WTC11 (cell line): ENCODE measurements around the gene DPCD. TPM values are rescaled to one million over a fixed set of nuclear protein-coding genes. Genes with fewer than 3 reads are reported as not detected.

Experiments
- ATAC-seq: fragments of 200-7000 bp; cut with Tn5 transposase; 2 replicates; pipeline ENCODE4 v1.10.0; 2021; ENCODE audit warnings: mild to moderate bottlenecking, moderate library complexity
- CTCF ChIA-PET: fragments of 300-600 bp; sonication (Branson Sonifier 250); formaldehyde crosslinking; loops from one replicate; lab custom pipeline; 2021; ENCODE audit warnings: antibody characterized with exemption; lab: Charles Lee
- POLR2A ChIA-PET: fragments of 350-600 bp; sonication (Branson Sonifier 250); formaldehyde crosslinking; loops from one replicate; lab custom pipeline; 2021; ENCODE audit warnings: antibody characterized with exemption; lab: Charles Lee
- DNase-seq: peaks from one replicate; pipeline ENCODE4 v3.0.0; 2021; ENCODE audit warnings: low spot score
- H3K27ac Mint-ChIP-seq: 2 replicates; pipeline ENCODE4 v1.8.0; 2021; ENCODE audit warnings: mixed read lengths
- H3K27me3 Mint-ChIP-seq: 2 replicates; pipeline ENCODE4 v1.8.0; 2021; ENCODE audit warnings: low read depth, mild to moderate bottlenecking, moderate library complexity, mixed read lengths
- H3K36me3 Mint-ChIP-seq: 2 replicates; pipeline ENCODE4 v1.8.0; 2021; ENCODE audit warnings: mixed read lengths
- H3K4me1 Mint-ChIP-seq: 2 replicates; pipeline ENCODE4 v1.8.0; 2022; ENCODE audit warnings: mixed read lengths
- H3K4me3 Mint-ChIP-seq: 2 replicates; pipeline ENCODE4 v1.8.0; 2021; ENCODE audit warnings: mild to moderate bottlenecking, moderate library complexity, mixed read lengths
- H3K9me3 Mint-ChIP-seq: 2 replicates; pipeline ENCODE4 v1.8.0; 2021; ENCODE audit warnings: mixed read lengths
- CBFB ChIP-seq: sonication (generic); formaldehyde crosslinking; IDR thresholded peaks from 2 replicates; pipeline ENCODE4 v1.8.1; 2022; ENCODE audit warnings: mild to moderate bottlenecking, low read depth, missing genetic modification reagents
- GABPB1 ChIP-seq: sonication (generic); formaldehyde crosslinking; IDR thresholded peaks from 2 replicates; pipeline ENCODE4 v1.8.1; 2023; ENCODE audit warnings: mild to moderate bottlenecking, missing genetic modification reagents
- GRHL2 ChIP-seq: fragments of 250-450 bp; sonication (Bioruptor Pico); IDR thresholded peaks from 2 replicates; pipeline ENCODE4 v1.8.0; 2022; ENCODE audit warnings: mild to moderate bottlenecking, moderate library complexity; ENCODE audit not compliant: insufficient replicate concordance, severe bottlenecking
- GTF2I ChIP-seq: fragments of 250-450 bp; sonication (Bioruptor Pico); conservative IDR thresholded peaks from 2 replicates; pipeline ENCODE4 v1.4.0; 2021; ENCODE audit warnings: mild to moderate bottlenecking
- IRF2 ChIP-seq: sonication (generic); formaldehyde crosslinking; IDR thresholded peaks from 2 replicates; pipeline ENCODE4 v1.8.0; 2022; ENCODE audit warnings: low read depth, missing genetic modification reagents, borderline replicate concordance
- JUN ChIP-seq: sonication (generic); formaldehyde crosslinking; IDR thresholded peaks from 2 replicates; pipeline ENCODE4 v1.8.0; 2023; ENCODE audit warnings: mild to moderate bottlenecking, missing genetic modification reagents
- MXD4 ChIP-seq: fragments of 250-450 bp; sonication (Bioruptor Pico); IDR thresholded peaks from 2 replicates; pipeline ENCODE4 v1.8.0; 2021; ENCODE audit warnings: mild to moderate bottlenecking, moderate library complexity, borderline replicate concordance
- NFYB ChIP-seq: sonication (generic); formaldehyde crosslinking; conservative IDR thresholded peaks from 2 replicates; pipeline ENCODE4 v1.8.0; 2022; ENCODE audit warnings: low read depth, missing genetic modification reagents
- NR2C2 ChIP-seq: sonication (generic); formaldehyde crosslinking; IDR thresholded peaks from 2 replicates; pipeline ENCODE4 v1.8.0; 2022; ENCODE audit warnings: mild to moderate bottlenecking, missing genetic modification reagents
- RORB ChIP-seq: fragments of 250-450 bp; sonication (Bioruptor Pico); IDR thresholded peaks from 2 replicates; pipeline ENCODE4 v1.9.0; 2021; ENCODE audit warnings: mild to moderate bottlenecking
- SMAD4 ChIP-seq: sonication (generic); formaldehyde crosslinking; IDR thresholded peaks from 2 replicates; pipeline ENCODE4 v1.8.0; 2022; ENCODE audit warnings: mild to moderate bottlenecking, missing genetic modification reagents
- TCF7 ChIP-seq: sonication (generic); formaldehyde crosslinking; IDR thresholded peaks from 2 replicates; pipeline ENCODE4 v1.8.0; 2022; ENCODE audit warnings: mild to moderate bottlenecking, low read depth, missing genetic modification reagents, moderate library complexity
- ZNF317 ChIP-seq: sonication (generic); formaldehyde crosslinking; IDR thresholded peaks from 2 replicates; pipeline ENCODE4 v1.8.1; 2023; ENCODE audit warnings: low read depth, mild to moderate bottlenecking, moderate library complexity, missing genetic modification reagents, borderline replicate concordance
- total RNA-seq: library from RNA; stranded (reverse); gene quantifications from 3 replicates; pipeline ENCODE4 v1.2.3, GENCODE V29; 2021
- TF ChIP-seq, protein P1 (sequence below): sonication (generic); formaldehyde crosslinking; IDR thresholded peaks from 2 replicates; pipeline ENCODE4 v1.8.1; 2023; ENCODE audit warnings: mild to moderate bottlenecking, missing genetic modification reagents
- TF ChIP-seq, protein P2 (sequence below): sonication (generic); formaldehyde crosslinking; conservative IDR thresholded peaks from 2 replicates; pipeline ENCODE4 v1.8.1; 2023; ENCODE audit warnings: mild to moderate bottlenecking, low read depth, missing genetic modification reagents, moderate library complexity
- TF ChIP-seq, protein P3 (sequence below): sonication (generic); formaldehyde crosslinking; IDR thresholded peaks from 2 replicates; pipeline ENCODE4 v1.8.1; 2022; ENCODE audit warnings: low read depth, mild to moderate bottlenecking, moderate library complexity, missing genetic modification reagents, borderline replicate concordance
- TF ChIP-seq, protein P4 (sequence below): fragments of 250-450 bp; sonication (Bioruptor Pico); IDR thresholded peaks from 2 replicates; pipeline ENCODE4 v1.9.0; 2021; ENCODE audit warnings: mild to moderate bottlenecking
- TF ChIP-seq, protein P5 (sequence below): sonication (generic); formaldehyde crosslinking; IDR thresholded peaks from 2 replicates; pipeline ENCODE4 v1.8.0; 2023; ENCODE audit warnings: missing genetic modification reagents
- TF ChIP-seq, protein P6 (sequence below): sonication (generic); formaldehyde crosslinking; IDR thresholded peaks from 2 replicates; pipeline ENCODE4 v1.8.0; 2022; ENCODE audit warnings: mild to moderate bottlenecking, missing genetic modification reagents

Gene DPCD
- total RNA-seq, 1 experiment from 2014 or later, result 21.8 TPM

DNA sequence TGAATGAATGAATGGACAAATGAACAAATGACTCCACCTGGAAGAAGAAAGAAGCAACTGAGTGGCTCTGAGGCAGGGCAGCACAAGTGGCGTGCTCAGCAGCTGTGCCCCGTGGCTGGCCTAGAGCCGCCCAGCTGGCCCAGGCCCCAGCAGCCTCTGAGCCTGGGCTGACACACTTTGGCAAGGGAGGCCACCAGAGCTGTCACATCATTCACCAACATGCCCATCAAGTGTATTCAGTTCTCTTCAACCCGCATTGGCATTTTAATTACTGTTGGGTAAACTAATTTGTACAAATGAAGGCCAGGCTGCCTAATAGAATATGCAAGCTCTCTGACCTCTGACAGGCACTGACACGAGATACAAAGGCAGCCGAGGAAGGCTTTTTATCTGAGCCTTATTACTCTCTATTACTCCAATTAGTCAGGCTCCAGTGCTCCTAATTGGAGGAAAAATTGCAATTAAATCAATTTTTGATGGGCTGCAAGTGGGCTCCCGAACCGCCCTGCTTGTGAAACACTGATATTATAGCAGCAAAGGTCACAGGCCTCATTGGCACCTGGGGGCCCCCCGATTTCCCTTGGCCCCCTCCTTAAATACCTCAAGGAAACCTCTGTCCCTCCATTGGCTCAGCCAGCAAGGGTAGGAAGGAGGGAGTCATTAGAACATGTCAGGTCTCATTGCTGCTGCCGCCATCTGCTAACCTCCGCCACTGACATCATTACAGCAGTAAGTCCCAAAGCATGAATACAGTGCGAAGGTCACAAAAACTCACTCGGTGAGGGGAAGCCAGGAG lies 41.9 kb downstream of the DPCD start:
- no peak for DNase-seq
- H3K27ac Mint-ChIP-seq, result no peak overlapping the region
- peaks cover 6% of the 10 kb centered on the region for H3K4me1 Mint-ChIP-seq
- peaks cover 4% of the 10 kb centered on the region for H3K9me3 Mint-ChIP-seq
- no peak overlapping the region for H3K4me3 Mint-ChIP-seq
- ChIA-PET CTCF (interaction anchor here (0.6 to 2.1 kb wide), 4 partner anchors 13 to 334 kb away, joined by 3 to 7 read pairs (median 5); no protein-coding TSS in a partner anchor), POLR2A (no interaction called here)
- TF ChIP-seq IRF2 (no peak), ZNF317 (CRISPR knock-in tag) (no peak), NFYB (CRISPR knock-in tag) (no peak), TCF7 (CRISPR knock-in tag) (no peak), SMAD4 (CRISPR knock-in tag) (no peak), GABPB1 (CRISPR knock-in tag) (no peak), JUN (no peak), GRHL2 (CRISPR knock-in tag) (no peak), RORB (CRISPR knock-in tag) (no peak), GTF2I (CRISPR knock-in tag) (no peak), CBFB (CRISPR knock-in tag) (no peak), NR2C2 (CRISPR knock-in tag) (no peak), MXD4 (CRISPR knock-in tag) (no peak)
- TF ChIP-seq, protein P1, sequence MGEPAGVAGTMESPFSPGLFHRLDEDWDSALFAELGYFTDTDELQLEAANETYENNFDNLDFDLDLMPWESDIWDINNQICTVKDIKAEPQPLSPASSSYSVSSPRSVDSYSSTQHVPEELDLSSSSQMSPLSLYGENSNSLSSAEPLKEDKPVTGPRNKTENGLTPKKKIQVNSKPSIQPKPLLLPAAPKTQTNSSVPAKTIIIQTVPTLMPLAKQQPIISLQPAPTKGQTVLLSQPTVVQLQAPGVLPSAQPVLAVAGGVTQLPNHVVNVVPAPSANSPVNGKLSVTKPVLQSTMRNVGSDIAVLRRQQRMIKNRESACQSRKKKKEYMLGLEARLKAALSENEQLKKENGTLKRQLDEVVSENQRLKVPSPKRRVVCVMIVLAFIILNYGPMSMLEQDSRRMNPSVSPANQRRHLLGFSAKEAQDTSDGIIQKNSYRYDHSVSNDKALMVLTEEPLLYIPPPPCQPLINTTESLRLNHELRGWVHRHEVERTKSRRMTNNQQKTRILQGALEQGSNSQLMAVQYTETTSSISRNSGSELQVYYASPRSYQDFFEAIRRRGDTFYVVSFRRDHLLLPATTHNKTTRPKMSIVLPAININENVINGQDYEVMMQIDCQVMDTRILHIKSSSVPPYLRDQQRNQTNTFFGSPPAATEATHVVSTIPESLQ, result no peak
- TF ChIP-seq, protein P2, sequence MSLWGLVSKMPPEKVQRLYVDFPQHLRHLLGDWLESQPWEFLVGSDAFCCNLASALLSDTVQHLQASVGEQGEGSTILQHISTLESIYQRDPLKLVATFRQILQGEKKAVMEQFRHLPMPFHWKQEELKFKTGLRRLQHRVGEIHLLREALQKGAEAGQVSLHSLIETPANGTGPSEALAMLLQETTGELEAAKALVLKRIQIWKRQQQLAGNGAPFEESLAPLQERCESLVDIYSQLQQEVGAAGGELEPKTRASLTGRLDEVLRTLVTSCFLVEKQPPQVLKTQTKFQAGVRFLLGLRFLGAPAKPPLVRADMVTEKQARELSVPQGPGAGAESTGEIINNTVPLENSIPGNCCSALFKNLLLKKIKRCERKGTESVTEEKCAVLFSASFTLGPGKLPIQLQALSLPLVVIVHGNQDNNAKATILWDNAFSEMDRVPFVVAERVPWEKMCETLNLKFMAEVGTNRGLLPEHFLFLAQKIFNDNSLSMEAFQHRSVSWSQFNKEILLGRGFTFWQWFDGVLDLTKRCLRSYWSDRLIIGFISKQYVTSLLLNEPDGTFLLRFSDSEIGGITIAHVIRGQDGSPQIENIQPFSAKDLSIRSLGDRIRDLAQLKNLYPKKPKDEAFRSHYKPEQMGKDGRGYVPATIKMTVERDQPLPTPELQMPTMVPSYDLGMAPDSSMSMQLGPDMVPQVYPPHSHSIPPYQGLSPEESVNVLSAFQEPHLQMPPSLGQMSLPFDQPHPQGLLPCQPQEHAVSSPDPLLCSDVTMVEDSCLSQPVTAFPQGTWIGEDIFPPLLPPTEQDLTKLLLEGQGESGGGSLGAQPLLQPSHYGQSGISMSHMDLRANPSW (CRISPR knock-in tag), result no peak
- TF ChIP-seq, protein P3, sequence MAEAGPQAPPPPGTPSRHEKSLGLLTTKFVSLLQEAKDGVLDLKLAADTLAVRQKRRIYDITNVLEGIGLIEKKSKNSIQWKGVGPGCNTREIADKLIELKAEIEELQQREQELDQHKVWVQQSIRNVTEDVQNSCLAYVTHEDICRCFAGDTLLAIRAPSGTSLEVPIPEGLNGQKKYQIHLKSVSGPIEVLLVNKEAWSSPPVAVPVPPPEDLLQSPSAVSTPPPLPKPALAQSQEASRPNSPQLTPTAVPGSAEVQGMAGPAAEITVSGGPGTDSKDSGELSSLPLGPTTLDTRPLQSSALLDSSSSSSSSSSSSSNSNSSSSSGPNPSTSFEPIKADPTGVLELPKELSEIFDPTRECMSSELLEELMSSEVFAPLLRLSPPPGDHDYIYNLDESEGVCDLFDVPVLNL, result no peak
- TF ChIP-seq, protein P4, sequence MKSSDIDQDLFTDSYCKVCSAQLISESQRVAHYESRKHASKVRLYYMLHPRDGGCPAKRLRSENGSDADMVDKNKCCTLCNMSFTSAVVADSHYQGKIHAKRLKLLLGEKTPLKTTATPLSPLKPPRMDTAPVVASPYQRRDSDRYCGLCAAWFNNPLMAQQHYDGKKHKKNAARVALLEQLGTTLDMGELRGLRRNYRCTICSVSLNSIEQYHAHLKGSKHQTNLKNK (CRISPR knock-in tag), result no peak
- TF ChIP-seq, protein P5, sequence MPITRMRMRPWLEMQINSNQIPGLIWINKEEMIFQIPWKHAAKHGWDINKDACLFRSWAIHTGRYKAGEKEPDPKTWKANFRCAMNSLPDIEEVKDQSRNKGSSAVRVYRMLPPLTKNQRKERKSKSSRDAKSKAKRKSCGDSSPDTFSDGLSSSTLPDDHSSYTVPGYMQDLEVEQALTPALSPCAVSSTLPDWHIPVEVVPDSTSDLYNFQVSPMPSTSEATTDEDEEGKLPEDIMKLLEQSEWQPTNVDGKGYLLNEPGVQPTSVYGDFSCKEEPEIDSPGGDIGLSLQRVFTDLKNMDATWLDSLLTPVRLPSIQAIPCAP (CRISPR knock-in tag), result no peak
- TF ChIP-seq, protein P6, sequence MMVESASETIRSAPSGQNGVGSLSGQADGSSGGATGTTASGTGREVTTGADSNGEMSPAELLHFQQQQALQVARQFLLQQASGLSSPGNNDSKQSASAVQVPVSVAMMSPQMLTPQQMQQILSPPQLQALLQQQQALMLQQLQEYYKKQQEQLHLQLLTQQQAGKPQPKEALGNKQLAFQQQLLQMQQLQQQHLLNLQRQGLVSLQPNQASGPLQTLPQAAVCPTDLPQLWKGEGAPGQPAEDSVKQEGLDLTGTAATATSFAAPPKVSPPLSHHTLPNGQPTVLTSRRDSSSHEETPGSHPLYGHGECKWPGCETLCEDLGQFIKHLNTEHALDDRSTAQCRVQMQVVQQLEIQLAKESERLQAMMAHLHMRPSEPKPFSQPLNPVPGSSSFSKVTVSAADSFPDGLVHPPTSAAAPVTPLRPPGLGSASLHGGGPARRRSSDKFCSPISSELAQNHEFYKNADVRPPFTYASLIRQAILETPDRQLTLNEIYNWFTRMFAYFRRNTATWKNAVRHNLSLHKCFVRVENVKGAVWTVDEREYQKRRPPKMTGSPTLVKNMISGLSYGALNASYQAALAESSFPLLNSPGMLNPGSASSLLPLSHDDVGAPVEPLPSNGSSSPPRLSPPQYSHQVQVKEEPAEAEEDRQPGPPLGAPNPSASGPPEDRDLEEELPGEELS (CRISPR knock-in tag), result no peak
- ATAC-seq, result no peak
- H3K36me3 Mint-ChIP-seq, result peaks cover 7% of the 10 kb centered on the region
- no peaks in the 10 kb centered on the region; the same call in 1 of the 2 replicates for H3K27me3 Mint-ChIP-seq
